GM18907 (cell line): ENCODE results near the gene ZNF592.

Experiments
- ATAC-seq: cut with Tn5 transposase; IDR thresholded peaks from one replicate; pipeline ENCODE4 v1.9.1; 2021; ENCODE audit warnings: mild to moderate bottlenecking, moderate library complexity; ENCODE audit not compliant: unreplicated experiment

ZNF592 gene

GRCh38 chr15:84748274-84749110 lies at the start of gene ZNF592:
TSS of gene ZNF592 (plus strand) at chr15:84748592. CDS start at chr15:84782676, 34,084 bp downstream.
- ATAC-seq = peak; percentile 53

DNA sequence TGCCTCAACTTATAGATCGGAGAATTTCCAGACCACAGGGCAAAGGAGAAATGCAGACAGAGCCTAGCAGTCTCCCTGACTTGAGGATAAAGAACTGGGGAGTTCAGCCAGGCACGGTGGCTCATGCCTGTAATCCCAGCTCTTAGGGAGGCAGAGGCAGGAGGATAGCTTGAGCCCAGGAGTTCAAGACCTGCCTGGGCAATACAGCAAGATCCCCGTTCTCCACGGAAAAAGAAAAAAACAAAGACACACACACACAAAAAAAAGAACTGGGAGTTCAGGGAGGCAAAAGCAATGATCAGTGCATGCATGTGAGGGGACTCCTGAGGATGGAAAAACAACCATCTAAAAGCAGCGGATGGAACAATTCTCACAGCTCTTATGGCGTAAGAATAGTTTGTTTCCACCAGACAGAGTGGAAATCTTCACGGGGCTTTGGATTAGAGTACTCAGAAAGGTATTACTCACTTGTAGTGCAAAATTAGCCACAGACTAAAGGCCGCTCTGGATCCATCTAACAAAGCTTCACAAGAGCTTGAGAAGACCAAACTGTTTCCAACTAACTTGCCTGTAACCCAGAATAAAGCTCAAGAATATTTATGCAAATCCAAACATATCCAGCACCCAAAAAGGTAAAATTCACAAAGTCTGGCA lies 48.7 kb upstream of the ZNF592 start:
- no peak for ATAC-seq

- no peak for ATAC-seq
Measured at GRCh38 chr15:84702961-84703482, 45.4 kb upstream of the ZNF592 start.

GRCh38 chr15:84703808-84704207 lies 44.6 kb upstream of the ZNF592 start:
- ATAC-seq = no peak

DNA sequence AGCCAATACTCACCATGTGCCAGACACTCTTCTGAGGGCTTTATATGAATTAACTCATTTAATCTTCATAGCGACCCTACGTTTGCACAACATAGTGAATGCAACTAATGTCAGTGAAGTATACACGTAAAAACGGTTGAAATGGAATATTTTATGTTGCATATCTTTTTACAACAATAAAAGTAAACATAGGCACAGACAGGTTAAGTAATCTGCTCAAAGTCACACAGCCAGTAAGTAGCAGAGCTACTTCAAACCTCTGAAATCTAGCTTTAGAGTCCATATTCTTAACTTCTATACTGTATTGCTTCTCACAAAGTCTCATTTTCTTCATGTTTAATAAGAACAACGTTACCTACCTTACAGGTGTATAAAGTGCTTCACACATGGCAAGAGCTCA lies 34.0 kb upstream of the ZNF592 start:
- no peak for ATAC-seq

- ATAC-seq = no peak
Measured at GRCh38 chr15:84714821-84715220, 33.6 kb upstream of the ZNF592 start.

DNA sequence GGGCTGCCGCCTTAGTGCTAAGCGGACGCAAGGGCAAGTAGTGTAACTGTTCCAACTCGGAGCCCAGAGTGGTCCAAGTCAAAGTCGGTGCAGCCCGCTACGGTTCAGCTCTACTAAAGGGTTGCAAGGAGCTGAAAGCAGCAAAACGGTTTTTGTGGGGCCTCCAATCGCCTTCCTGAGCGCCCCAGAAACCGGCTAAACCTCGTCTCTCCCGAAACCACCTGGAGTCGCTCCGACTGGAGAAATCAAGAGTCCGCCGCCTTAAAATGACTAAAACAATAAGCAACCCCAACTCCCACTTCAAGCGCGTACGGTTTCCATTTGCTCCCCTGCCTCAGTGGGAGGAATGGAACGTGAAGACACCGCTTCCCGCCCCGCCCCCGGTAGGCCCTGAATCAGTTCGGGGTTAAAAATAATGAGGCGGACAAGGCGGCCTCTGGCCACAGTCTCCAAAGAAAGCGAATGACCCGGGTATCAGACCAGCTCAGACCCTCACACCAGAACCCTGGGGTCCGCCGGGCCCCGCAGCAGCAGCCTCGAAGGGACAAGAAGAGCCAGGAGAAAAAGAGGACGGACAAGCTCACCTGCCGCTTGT lies 32.9 kb upstream of the ZNF592 start:
- peak; percentile 8 for ATAC-seq

DNA sequence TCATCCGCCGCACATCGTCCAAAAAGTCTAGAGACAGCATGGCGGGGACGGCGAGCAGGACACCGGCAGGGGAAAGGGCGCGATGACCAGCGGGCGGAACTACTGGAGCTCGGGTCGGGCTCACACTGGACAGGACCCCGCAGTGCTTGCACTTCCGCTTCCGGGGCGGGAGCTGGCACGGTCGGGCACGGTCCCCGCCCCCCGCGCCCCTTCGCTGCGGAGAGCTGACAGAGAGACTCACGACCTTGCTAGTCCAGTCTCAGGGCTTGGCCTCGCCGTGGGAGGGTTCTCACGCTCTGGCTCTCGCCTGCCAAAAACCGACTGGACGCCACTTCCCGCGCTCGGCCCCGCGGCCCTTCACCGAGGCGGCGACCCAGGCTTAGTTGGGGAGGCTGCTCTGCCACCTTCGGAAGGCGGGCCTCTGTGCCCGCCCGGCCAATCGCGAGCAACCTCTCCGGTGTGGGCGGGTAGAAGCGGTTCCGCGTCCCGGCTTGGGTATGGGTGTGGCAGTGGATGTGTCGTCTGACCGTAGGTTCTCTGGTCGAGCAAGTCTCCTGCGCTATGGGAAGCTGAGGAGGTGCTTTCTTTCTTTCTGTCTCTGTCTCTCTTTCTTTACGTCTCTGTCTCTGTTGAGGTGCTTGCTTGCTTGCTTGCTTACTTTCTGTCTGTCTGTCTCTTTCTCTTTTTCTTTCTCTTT lies 32.2 kb upstream of the ZNF592 start, which contains the start of gene SEC11A:
Gene SEC11A (minus strand): TSS at position 104 of the 697 bp plus-strand sequence. CDS start 64 bp downstream, at position 40.
- ATAC-seq = peak; percentile 96

GRCh38 chr15:84721371-84721770 lies 27.0 kb upstream of the ZNF592 start:
- no peak for ATAC-seq

- no peak for ATAC-seq
Measured at GRCh38 chr15:84722628-84723027, 25.8 kb upstream of the ZNF592 start.

GRCh38 chr15:84725001-84725491 lies 23.3 kb upstream of the ZNF592 start:
- peak; percentile 81 for ATAC-seq

GRCh38 chr15:84727429-84727828 lies 21.0 kb upstream of the ZNF592 start:
- ATAC-seq = no peak

- no peak for ATAC-seq
Measured at GRCh38 chr15:84731774-84732173, 16.6 kb upstream of the ZNF592 start.

DNA sequence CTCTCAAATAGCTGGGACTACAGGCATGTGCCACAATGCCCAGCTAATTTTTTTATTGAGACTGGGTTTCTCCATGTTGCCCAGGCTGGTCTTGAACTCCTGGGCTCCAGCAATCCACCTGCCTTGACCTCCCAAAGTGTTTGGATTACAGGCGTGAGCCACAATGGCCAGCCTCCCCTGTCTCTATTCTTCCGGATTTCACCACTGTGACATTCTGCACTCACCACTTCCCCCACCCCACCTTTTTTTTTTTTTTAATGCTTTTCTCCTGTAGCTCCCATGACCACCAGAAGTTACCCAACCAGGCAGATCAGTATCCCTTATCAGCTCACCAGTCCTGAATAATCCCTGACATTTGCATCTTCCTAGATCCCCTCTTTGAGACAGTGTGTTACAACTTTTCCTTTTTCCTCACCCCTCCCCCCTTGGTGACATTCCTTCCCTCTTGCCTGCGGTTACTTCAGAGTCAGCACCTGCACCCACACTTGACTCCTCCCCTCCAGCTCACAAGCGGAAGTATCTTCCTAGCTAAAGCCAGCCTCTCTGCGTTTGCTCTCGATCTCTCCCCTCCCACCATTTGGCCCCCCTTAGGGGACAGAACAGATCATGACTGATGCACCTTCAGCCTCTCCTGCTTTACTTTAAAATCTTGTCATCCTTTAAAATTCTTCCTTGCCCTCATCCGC lies 13.5 kb upstream of the ZNF592 start:
- ATAC-seq = peak; percentile 66

DNA sequence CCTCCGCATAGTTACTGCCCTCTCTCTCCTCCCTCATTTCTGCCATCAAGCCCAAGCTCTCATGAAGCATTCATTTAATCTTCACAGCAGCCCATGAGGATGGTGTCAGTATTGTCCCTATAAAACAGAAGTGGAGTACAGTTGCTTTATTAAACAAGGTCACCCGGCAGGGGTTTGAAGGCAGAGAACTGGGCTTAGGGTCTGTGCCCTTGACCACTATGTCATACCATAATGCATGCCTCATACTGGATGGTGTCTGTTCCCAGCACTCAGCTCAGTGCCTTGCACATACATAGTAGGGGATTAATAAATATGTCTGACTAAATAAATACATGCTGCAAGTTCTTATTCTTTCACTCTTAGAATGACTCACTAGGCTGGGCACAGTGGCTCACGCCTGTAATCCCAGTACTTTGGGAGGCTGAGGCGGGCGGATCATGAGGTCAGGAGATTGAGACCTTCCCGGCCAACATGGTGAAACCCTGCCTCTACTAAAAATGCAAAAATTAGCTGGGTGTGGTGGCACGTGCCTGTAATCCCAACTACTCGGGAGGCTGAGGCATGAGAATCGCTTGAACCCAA lies 12.8 kb upstream of the ZNF592 start:
- peak; percentile 48 for ATAC-seq

DNA sequence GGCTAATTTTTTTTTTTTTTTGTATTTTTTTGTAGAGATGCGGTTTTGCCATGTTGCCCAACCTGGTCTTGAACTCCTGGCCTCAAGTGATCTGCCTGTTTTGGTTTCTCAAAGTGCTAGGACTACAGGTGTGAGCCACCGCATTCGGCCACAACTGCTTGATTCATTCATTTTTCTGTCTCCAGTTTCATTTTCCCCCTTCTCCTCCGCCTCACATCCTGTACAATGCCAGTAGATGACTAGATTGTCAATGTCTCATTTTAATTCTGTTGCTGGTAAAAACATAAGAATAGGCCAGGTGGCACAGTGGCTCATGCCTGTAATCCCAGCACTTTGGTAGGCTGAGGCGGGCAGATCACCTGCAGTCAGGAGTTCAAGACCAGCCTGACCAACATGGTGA lies 12.0 kb upstream of the ZNF592 start:
- ATAC-seq = peak; percentile 59

- no peak for ATAC-seq
Measured at GRCh38 chr15:84737005-84737404, 11.4 kb upstream of the ZNF592 start.

DNA sequence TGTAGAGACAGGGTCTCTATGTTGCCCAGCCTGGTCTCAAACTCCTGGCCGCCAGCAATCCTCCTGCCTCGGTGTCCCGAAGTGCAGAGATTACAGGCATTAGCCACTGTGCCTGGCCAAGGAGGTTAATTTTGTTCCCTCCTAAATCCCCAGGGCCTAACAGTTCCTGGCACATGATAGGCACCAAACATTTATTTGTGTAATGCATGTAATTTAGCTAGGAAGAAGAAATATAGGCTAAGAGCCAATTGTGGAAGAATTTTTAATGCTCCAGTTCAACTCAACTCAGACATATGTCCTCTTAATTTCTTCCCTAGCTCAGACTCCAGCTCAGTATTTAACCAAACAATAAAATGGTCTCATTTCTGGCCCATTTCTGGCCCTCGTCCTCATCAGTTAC lies 7.7 kb upstream of the ZNF592 start:
- ATAC-seq = no peak

DNA sequence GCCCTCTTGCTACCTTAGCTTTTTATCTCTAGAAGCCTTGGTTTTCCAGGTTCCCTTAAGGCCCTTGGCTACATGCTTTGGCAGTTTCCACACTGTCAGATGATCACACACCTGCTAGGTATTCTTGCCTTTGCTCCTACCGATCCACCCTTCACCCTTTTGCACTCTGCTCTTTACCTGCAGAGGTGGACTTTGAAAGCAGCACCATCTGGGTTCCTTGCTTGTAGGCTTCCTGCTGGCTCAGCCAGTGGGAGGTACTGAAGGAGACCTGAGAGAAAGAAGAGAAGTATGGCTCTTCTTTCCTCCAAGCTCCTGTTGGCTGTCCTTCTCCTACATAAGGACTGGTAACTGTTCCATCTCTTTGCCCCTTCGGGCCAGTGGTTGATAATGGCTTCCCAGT lies 7.3 kb upstream of the ZNF592 start:
- no peak for ATAC-seq
